Loucy (cell line): ENCODE data around the gene RAB3GAP1.

Source experiments
- CTCF ChIP-seq: fragments of 200-600 bp; sonication (generic); conservative IDR thresholded peaks from 2 replicates; pipeline ENCODE4 v1.5.1; 2014; ENCODE audit warnings: mild to moderate bottlenecking, antibody characterized with exemption, low read length
- EZH2phosphoT487 ChIP-seq: fragments of 200-600 bp; IDR thresholded peaks from 2 replicates; pipeline ENCODE4 v1.6.1; 2018; ENCODE audit warnings: antibody characterized with exemption, mild to moderate bottlenecking, moderate library complexity, borderline replicate concordance

GRCh38 chr2:135208016-135208415 lies 155.9 kb downstream of the RAB3GAP1 start:
- TF ChIP-seq CTCF (no peak), EZH2phosphoT487 (no peak)
